ENCODE measurements around the gene TMEM129.

The TMEM129 gene

GRCh38 chr4:1756079-1756478 is 35.0 kb upstream of the TMEM129 start:
- Histone ChIP-seq H3K36me3 (ENCODE audit: control insufficient read depth, insufficient read depth, low read length) (no peaks in the 10 kb centered on the region), H3K9me3 (ENCODE audit: control insufficient read depth, insufficient read depth, low read length) (no peaks in the 10 kb centered on the region), H3K27me3 (ENCODE audit: control insufficient read depth, insufficient read depth, low read length) (no peaks in the 10 kb centered on the region), H3K4me3 (ENCODE audit: low read depth, low read length) (no peak overlapping the region), H3K4me1 (ENCODE audit: control insufficient read depth, insufficient read depth, low read length) (no peaks in the 10 kb centered on the region), H3K9ac (ENCODE audit: low read depth, low read length) (no peak overlapping the region)

- Histone ChIP-seq H3K36me3 (ENCODE audit: control insufficient read depth, insufficient read depth, low read length) (no peaks in the 10 kb centered on the region), H3K4me3 (ENCODE audit: low read depth, low read length) (no peak overlapping the region), H3K9ac (ENCODE audit: low read depth, low read length) (no peak overlapping the region), H3K4me1 (ENCODE audit: control insufficient read depth, insufficient read depth, low read length) (no peaks in the 10 kb centered on the region), H3K9me3 (ENCODE audit: control insufficient read depth, insufficient read depth, low read length) (no peaks in the 10 kb centered on the region), H3K27me3 (ENCODE audit: control insufficient read depth, insufficient read depth, low read length) (no peaks in the 10 kb centered on the region)
Measured at GRCh38 chr4:1755297-1755696, 34.2 kb upstream of the TMEM129 start.

DNA sequence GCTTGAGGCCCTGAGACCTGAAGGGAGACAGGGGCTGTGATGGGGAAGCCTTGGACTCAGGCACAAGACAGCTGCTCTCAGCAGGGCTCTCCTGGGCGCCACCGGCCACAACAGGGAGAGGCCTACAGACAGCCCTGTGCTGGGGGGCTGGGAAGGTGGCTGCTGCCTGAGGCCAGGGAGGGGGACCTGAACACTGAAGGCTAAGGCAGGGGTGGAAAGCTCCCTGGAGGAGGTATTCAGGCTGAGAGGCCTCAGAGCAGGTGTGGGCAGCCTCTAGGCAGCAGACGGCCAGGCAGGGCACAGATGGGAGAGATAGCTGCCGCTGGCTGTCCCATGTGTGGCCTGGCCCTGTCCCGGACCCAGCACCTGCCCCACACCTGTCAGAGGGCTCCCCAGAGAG is 33.2 kb upstream of the TMEM129 start:
- H3K4me1 ChIP-seq (ENCODE audit: control insufficient read depth, insufficient read depth, low read length), result no peaks in the 10 kb centered on the region
- no peaks in the 10 kb centered on the region for H3K36me3 ChIP-seq (ENCODE audit: control insufficient read depth, insufficient read depth, low read length)
- no peak overlapping the region for H3K9ac ChIP-seq (ENCODE audit: low read depth, low read length)
- no peaks in the 10 kb centered on the region for H3K9me3 ChIP-seq (ENCODE audit: control insufficient read depth, insufficient read depth, low read length)
- no peak overlapping the region for H3K4me3 ChIP-seq (ENCODE audit: low read depth, low read length)
- no peaks in the 10 kb centered on the region for H3K27me3 ChIP-seq (ENCODE audit: control insufficient read depth, insufficient read depth, low read length)

DNA sequence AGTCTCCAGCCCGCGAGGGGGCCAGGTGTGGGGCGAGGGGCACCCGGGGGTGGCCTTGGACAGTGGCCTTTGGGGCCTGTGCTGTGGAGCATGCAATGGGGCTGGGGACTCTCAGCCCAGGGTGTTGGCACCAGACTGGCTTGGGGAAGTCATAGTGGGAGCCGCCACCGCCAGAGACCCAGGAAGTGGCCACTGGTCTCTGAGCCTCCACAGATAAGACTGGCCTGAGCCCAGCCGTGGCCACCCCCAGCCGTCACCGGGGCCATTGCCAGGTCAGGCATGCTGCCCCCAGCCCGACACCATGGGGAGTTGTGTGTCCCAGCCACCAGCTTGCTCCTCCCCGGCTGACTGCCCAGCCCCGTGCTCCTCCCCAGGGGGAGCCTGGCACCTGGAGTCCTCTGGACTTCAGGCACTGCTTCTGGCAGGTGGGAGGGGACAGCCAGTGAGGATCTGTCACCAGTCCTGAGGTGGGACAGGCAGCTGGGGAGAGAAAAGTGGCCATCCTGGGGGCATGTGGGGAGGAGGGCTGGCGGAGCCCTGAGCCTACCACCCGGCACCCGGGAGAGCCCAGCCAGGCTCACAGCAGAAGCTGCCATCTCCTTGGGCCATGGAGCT is 32.7 kb upstream of the TMEM129 start:
- no peaks in the 10 kb centered on the region for H3K9me3 ChIP-seq (ENCODE audit: control insufficient read depth, insufficient read depth, low read length)
- no peaks in the 10 kb centered on the region for H3K36me3 ChIP-seq (ENCODE audit: control insufficient read depth, insufficient read depth, low read length)
- H3K4me1 ChIP-seq (ENCODE audit: control insufficient read depth, insufficient read depth, low read length), result no peaks in the 10 kb centered on the region
- H3K27me3 ChIP-seq (ENCODE audit: control insufficient read depth, insufficient read depth, low read length), result no peaks in the 10 kb centered on the region
- no peak overlapping the region for H3K4me3 ChIP-seq (ENCODE audit: low read depth, low read length)
- H3K9ac ChIP-seq (ENCODE audit: low read depth, low read length), result no peak overlapping the region

- Histone ChIP-seq H3K9ac (ENCODE audit: low read depth, low read length) (no peak overlapping the region), H3K4me1 (ENCODE audit: control insufficient read depth, insufficient read depth, low read length) (no peaks in the 10 kb centered on the region), H3K36me3 (ENCODE audit: control insufficient read depth, insufficient read depth, low read length) (no peaks in the 10 kb centered on the region), H3K4me3 (ENCODE audit: low read depth, low read length) (no peak overlapping the region), H3K27me3 (ENCODE audit: control insufficient read depth, insufficient read depth, low read length) (no peaks in the 10 kb centered on the region), H3K9me3 (ENCODE audit: control insufficient read depth, insufficient read depth, low read length) (no peaks in the 10 kb centered on the region)
Measured at GRCh38 chr4:1753294-1753696, 32.2 kb upstream of the TMEM129 start.

GRCh38 chr4:1752284-1753041 is 31.3 kb upstream of the TMEM129 start:
- Histone ChIP-seq H3K4me1 (ENCODE audit: control insufficient read depth, insufficient read depth, low read length) (no peaks in the 10 kb centered on the region), H3K9me3 (ENCODE audit: control insufficient read depth, insufficient read depth, low read length) (no peaks in the 10 kb centered on the region), H3K4me3 (ENCODE audit: low read depth, low read length) (no peak overlapping the region), H3K9ac (ENCODE audit: low read depth, low read length) (no peak overlapping the region), H3K36me3 (ENCODE audit: control insufficient read depth, insufficient read depth, low read length) (no peaks in the 10 kb centered on the region), H3K27me3 (ENCODE audit: control insufficient read depth, insufficient read depth, low read length) (no peaks in the 10 kb centered on the region)

DNA sequence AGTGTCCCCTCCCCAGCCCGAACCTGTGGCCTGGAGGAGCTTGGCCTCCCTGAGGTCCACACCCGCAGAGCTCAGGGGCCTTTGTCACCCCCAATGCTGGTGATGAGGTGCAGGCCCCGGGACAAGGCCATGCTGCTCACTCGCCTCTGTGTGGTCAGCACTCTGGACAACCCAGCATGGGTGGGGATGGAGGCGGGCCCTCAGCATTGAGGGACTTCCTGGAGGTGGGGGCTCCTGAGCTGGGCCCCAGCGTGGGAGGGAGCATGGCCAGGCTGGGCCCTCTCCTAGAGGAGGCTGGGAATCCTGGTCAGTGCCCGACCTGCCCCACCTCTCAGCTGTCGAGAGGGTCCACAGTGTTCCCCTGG is 30.8 kb upstream of the TMEM129 start:
- Histone ChIP-seq H3K4me3 (ENCODE audit: low read depth, low read length) (no peak overlapping the region), H3K36me3 (ENCODE audit: control insufficient read depth, insufficient read depth, low read length) (no peaks in the 10 kb centered on the region), H3K9ac (ENCODE audit: low read depth, low read length) (no peak overlapping the region), H3K9me3 (ENCODE audit: control insufficient read depth, insufficient read depth, low read length) (no peaks in the 10 kb centered on the region), H3K4me1 (ENCODE audit: control insufficient read depth, insufficient read depth, low read length) (no peaks in the 10 kb centered on the region), H3K27me3 (ENCODE audit: control insufficient read depth, insufficient read depth, low read length) (no peaks in the 10 kb centered on the region)

GRCh38 chr4:1751155-1751918 is 30.2 kb upstream of the TMEM129 start:
- Histone ChIP-seq H3K9me3 (ENCODE audit: control insufficient read depth, insufficient read depth, low read length) (no peaks in the 10 kb centered on the region), H3K36me3 (ENCODE audit: control insufficient read depth, insufficient read depth, low read length) (no peaks in the 10 kb centered on the region), H3K4me1 (ENCODE audit: control insufficient read depth, insufficient read depth, low read length) (no peaks in the 10 kb centered on the region), H3K4me3 (ENCODE audit: low read depth, low read length) (no peak overlapping the region), H3K9ac (ENCODE audit: low read depth, low read length) (no peak overlapping the region), H3K27me3 (ENCODE audit: control insufficient read depth, insufficient read depth, low read length) (no peaks in the 10 kb centered on the region)

- Histone ChIP-seq H3K9me3 (ENCODE audit: control insufficient read depth, insufficient read depth, low read length) (no peaks in the 10 kb centered on the region), H3K9ac (ENCODE audit: low read depth, low read length) (no peak overlapping the region), H3K36me3 (ENCODE audit: control insufficient read depth, insufficient read depth, low read length) (no peaks in the 10 kb centered on the region), H3K4me1 (ENCODE audit: control insufficient read depth, insufficient read depth, low read length) (no peaks in the 10 kb centered on the region), H3K27me3 (ENCODE audit: control insufficient read depth, insufficient read depth, low read length) (no peaks in the 10 kb centered on the region), H3K4me3 (ENCODE audit: low read depth, low read length) (no peak overlapping the region)
Measured at GRCh38 chr4:1750381-1751154, 29.4 kb upstream of the TMEM129 start.

- Histone ChIP-seq H3K9ac (ENCODE audit: low read depth, low read length) (no peak overlapping the region), H3K36me3 (ENCODE audit: control insufficient read depth, insufficient read depth, low read length) (peaks cover 1% of the 10 kb centered on the region), H3K27me3 (ENCODE audit: control insufficient read depth, insufficient read depth, low read length) (no peaks in the 10 kb centered on the region), H3K4me1 (ENCODE audit: control insufficient read depth, insufficient read depth, low read length) (no peaks in the 10 kb centered on the region), H3K4me3 (ENCODE audit: low read depth, low read length) (no peak overlapping the region), H3K9me3 (ENCODE audit: control insufficient read depth, insufficient read depth, low read length) (no peaks in the 10 kb centered on the region)
Measured at GRCh38 chr4:1749826-1750225, 28.7 kb upstream of the TMEM129 start.

- Histone ChIP-seq H3K9me3 (ENCODE audit: control insufficient read depth, insufficient read depth, low read length) (no peaks in the 10 kb centered on the region), H3K9ac (ENCODE audit: low read depth, low read length) (no peak overlapping the region), H3K36me3 (ENCODE audit: control insufficient read depth, insufficient read depth, low read length) (peaks cover 6% of the 10 kb centered on the region), H3K4me3 (ENCODE audit: low read depth, low read length) (no peak overlapping the region), H3K27me3 (ENCODE audit: control insufficient read depth, insufficient read depth, low read length) (no peaks in the 10 kb centered on the region), H3K4me1 (ENCODE audit: control insufficient read depth, insufficient read depth, low read length) (no peaks in the 10 kb centered on the region)
Measured at GRCh38 chr4:1749370-1749769, 28.2 kb upstream of the TMEM129 start.

Measured in iPS-15b (cell line).